ENCODE data around the gene PGR.

DNA sequence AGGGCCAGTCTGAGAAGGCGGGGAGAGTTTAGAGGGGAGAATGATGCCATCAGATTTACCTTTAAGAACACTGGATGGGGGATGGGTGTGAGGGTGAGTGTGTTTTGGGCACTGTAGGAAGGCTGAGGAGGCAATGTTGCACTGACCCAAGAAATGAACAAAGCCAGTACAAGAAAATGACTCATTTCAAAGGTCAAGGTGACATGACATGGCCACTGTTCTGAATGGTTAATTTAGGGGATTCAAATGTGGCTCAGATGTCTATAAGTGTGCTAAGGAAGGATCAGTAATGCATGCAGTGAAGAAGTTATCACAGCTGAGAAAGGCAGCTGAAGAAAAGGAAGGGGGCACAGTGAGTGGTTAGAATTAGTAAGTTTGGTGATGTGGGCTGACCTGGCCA lies 129.9 kb downstream of the PGR start:
- TF ChIP-seq, protein P1, sequence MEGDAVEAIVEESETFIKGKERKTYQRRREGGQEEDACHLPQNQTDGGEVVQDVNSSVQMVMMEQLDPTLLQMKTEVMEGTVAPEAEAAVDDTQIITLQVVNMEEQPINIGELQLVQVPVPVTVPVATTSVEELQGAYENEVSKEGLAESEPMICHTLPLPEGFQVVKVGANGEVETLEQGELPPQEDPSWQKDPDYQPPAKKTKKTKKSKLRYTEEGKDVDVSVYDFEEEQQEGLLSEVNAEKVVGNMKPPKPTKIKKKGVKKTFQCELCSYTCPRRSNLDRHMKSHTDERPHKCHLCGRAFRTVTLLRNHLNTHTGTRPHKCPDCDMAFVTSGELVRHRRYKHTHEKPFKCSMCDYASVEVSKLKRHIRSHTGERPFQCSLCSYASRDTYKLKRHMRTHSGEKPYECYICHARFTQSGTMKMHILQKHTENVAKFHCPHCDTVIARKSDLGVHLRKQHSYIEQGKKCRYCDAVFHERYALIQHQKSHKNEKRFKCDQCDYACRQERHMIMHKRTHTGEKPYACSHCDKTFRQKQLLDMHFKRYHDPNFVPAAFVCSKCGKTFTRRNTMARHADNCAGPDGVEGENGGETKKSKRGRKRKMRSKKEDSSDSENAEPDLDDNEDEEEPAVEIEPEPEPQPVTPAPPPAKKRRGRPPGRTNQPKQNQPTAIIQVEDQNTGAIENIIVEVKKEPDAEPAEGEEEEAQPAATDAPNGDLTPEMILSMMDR (IDR thresholded peaks at IDR 0.05; ENCODE audit: insufficient read depth, low read length, poor library complexity, severe bottlenecking): no peak
- no peak for TF ChIP-seq EZH2phosphoT487 (conservative IDR thresholded peaks at IDR 0.05; ENCODE audit: low read length)

Measured in SU-DHL-6 (cell line).